Activated naive CD8-positive, alpha-beta T cell treated with anti-CD3 and anti-CD28 coated beads, Interleukin-2, amount 50 U/mL, for 24 hours (primary cell): ENCODE measurements around the gene RPH3AL.
A peak's percentile ranks its signal among the peaks of the same experiment; 100 is the strongest.

Experiments
- ATAC-seq: fragments of 150-1000 bp; cut with Tn5 transposase; one replicate; pipeline ENCODE4 v1.10.0; 2021
- DNase-seq: peaks from one replicate; pipeline ENCODE4 v3.0.0; 2021
- H3K27ac Mint-ChIP-seq: one replicate; pipeline ENCODE4 v1.8.0; 2021; ENCODE audit warnings: mild to moderate bottlenecking, mixed read lengths
- H3K27me3 Mint-ChIP-seq: one replicate; pipeline ENCODE4 v1.8.0; 2021; ENCODE audit warnings: mixed read lengths
- H3K36me3 Mint-ChIP-seq: one replicate; pipeline ENCODE4 v1.8.0; 2021; ENCODE audit warnings: low read depth, mixed read lengths
- H3K4me1 Mint-ChIP-seq: one replicate; pipeline ENCODE4 v1.8.0; 2021; ENCODE audit warnings: mixed read lengths
- H3K4me3 Mint-ChIP-seq: one replicate; pipeline ENCODE4 v1.8.0; 2021; ENCODE audit warnings: mild to moderate bottlenecking, moderate library complexity, mixed read lengths
- H3K9me3 Mint-ChIP-seq: one replicate; pipeline ENCODE4 v1.8.0; 2021; ENCODE audit warnings: mixed read lengths

The RPH3AL gene

GRCh38 chr17:312476-313148 lies 40.0 kb downstream of the RPH3AL start:
- no peak for ATAC-seq
- no peaks in the 10 kb centered on the region for H3K27me3 Mint-ChIP-seq
- no peak for DNase-seq
- no peaks in the 10 kb centered on the region for H3K4me1 Mint-ChIP-seq
- H3K36me3 Mint-ChIP-seq = no peaks in the 10 kb centered on the region
- H3K4me3 Mint-ChIP-seq = no peak overlapping the region
- no peaks in the 10 kb centered on the region for H3K9me3 Mint-ChIP-seq
- H3K27ac Mint-ChIP-seq = no peak overlapping the region

DNA sequence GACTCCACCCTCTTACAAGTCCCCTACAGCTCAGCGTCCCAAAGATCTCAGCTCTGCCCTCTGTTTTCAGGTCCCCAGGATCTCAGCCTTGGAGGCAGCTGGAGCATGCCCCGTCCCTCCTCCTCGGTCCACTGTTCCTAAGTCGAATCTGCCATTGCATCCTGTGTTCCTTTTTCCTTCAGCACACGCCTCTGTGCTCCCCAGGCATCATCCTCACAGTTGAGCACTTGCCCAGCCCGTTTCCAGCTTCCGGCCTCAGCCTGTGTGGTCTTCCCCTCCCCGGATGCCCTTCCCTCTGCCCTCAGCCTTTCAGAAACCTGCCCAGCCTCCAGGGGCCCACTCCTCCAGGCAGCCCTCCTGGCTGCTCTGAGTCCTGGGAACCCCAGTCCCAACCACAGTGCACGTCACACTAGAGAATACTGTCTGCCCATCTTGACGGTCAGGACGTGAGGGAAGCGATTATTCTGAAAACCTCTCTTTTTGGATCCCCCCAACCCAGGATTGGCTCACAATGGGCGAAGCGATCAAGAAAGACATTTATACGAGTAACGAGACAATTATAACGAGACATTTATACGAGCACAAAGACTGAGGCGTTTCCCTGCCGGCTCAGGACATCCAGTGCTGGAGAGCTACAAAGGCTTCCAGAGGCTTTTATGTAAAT lies 41.4 kb downstream of the RPH3AL start:
- DNase-seq (no peak), ATAC-seq (no peak)
- Mint-ChIP-seq H3K36me3 (no peaks in the 10 kb centered on the region), H3K4me3 (no peak overlapping the region), H3K9me3 (no peaks in the 10 kb centered on the region), H3K27me3 (no peaks in the 10 kb centered on the region), H3K4me1 (no peaks in the 10 kb centered on the region), H3K27ac (no peak overlapping the region)

GRCh38 chr17:310111-311010 lies 42.2 kb downstream of the RPH3AL start:
- DNase-seq (no peak), ATAC-seq (no peak)
- H3K27ac Mint-ChIP-seq = no peak overlapping the region
- H3K4me1 Mint-ChIP-seq = no peaks in the 10 kb centered on the region
- H3K4me3 Mint-ChIP-seq = no peak overlapping the region
- no peaks in the 10 kb centered on the region for H3K36me3 Mint-ChIP-seq
- H3K9me3 Mint-ChIP-seq = no peaks in the 10 kb centered on the region
- no peaks in the 10 kb centered on the region for H3K27me3 Mint-ChIP-seq

DNA sequence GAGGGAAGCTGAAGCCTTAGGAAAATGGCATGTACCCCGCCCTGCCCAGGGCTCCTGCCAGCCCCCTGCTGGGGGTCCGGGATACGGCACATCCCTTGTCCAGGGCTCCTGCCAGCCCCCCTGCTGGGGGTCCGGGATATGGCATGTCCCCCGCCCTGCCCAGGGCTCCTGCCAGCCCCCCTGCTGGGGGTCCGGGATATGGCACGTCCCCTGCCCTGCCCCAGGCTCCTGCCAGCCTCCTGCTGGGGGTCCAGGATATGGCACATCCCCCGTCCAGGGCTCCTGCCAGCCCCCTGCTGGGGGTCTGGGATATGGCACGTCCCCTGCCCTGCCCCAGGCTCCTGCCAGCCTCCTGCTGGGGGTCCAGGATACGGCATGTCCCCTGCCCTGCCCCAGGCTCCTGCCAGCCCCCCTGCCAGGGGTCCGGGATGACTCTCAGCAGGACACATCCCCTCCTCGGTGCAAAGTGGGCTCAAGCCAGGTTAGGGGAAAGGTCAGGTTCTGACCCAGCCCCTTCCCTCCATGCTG lies 43.2 kb downstream of the RPH3AL start:
- ATAC-seq (peak; percentile 29), DNase-seq (peak; percentile 32)
- Mint-ChIP-seq H3K4me1 (no peaks in the 10 kb centered on the region), H3K27ac (no peak overlapping the region), H3K4me3 (no peak overlapping the region), H3K9me3 (no peaks in the 10 kb centered on the region), H3K27me3 (no peaks in the 10 kb centered on the region), H3K36me3 (no peaks in the 10 kb centered on the region)

DNA sequence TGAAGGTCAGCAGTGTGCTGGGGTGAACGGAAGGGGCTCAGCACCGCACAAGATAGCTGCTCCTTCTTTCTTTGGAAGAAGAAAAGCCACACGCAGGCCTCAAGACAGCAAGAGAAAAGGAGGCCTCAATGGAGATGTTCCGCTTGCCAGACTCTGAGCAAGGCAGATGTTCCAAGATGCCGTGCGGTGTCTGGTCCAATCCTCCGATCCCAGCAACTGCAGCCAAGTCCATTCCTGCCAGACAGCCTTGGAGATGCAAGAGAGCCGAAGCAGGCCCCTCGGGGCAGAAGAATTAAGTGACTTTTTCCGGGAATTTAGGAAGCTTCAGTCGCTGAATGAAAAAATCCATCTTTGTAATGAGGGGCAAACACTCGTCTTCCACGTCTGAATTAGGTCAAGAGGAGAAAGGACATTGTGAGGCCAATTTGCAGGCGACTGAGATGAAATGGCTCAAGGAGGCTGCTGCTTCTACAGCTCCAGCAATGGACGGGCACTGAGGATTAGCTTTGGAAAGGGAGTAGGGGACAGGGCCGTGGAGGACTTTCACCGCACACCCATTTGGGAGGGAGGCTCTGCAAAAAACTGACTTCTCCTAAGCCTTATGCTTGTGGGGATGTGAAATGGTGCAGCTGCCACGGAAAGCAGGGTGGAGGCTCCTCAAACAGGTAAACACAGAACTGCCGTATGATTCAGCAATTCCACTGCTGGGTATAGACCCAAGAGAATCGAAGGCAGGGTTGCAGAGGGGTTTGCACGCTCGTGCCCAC lies 44.7 kb downstream of the RPH3AL start:
- Mint-ChIP-seq H3K27me3 (no peaks in the 10 kb centered on the region), H3K9me3 (no peaks in the 10 kb centered on the region), H3K36me3 (no peaks in the 10 kb centered on the region), H3K27ac (no peak overlapping the region), H3K4me1 (no peaks in the 10 kb centered on the region), H3K4me3 (no peak overlapping the region)
- no peak for ATAC-seq
- DNase-seq = no peak

DNA sequence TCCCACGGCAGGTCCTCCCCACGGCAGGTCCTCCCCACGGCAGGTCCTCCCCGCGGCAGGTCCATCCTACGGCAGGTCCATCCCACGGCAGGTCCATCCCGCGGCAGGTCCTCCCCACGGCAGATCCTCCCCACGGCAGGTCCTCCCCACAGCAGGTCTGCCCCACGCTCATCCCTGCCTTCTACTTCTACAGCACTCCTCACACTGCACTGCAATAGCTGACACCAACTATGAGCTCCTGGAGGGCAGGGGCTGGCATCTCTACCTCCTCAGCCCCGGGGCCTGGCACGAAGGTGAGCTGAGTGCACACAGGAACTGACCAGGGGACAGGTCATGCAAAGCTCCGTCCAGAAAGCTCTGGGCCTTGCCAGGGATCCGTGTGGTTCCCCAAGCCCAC lies 45.3 kb downstream of the RPH3AL start:
- Mint-ChIP-seq H3K9me3 (no peaks in the 10 kb centered on the region), H3K27ac (no peak overlapping the region), H3K36me3 (no peaks in the 10 kb centered on the region), H3K27me3 (no peaks in the 10 kb centered on the region), H3K4me1 (no peaks in the 10 kb centered on the region), H3K4me3 (no peak overlapping the region)
- no peak for ATAC-seq
- DNase-seq = no peak

- Mint-ChIP-seq H3K4me1 (no peaks in the 10 kb centered on the region), H3K27me3 (no peaks in the 10 kb centered on the region), H3K36me3 (no peaks in the 10 kb centered on the region), H3K27ac (no peak overlapping the region), H3K4me3 (no peak overlapping the region), H3K9me3 (no peaks in the 10 kb centered on the region)
- DNase-seq (no peak), ATAC-seq (no peak)
These were observed 45.9 kb downstream of the RPH3AL start for GRCh38 chr17:306536-307294.

GRCh38 chr17:306116-306515 lies 46.5 kb downstream of the RPH3AL start:
- Mint-ChIP-seq H3K4me3 (no peak overlapping the region), H3K4me1 (no peaks in the 10 kb centered on the region), H3K9me3 (no peaks in the 10 kb centered on the region), H3K27me3 (no peaks in the 10 kb centered on the region), H3K36me3 (no peaks in the 10 kb centered on the region), H3K27ac (no peak overlapping the region)
- no peak for DNase-seq
- ATAC-seq = no peak

DNA sequence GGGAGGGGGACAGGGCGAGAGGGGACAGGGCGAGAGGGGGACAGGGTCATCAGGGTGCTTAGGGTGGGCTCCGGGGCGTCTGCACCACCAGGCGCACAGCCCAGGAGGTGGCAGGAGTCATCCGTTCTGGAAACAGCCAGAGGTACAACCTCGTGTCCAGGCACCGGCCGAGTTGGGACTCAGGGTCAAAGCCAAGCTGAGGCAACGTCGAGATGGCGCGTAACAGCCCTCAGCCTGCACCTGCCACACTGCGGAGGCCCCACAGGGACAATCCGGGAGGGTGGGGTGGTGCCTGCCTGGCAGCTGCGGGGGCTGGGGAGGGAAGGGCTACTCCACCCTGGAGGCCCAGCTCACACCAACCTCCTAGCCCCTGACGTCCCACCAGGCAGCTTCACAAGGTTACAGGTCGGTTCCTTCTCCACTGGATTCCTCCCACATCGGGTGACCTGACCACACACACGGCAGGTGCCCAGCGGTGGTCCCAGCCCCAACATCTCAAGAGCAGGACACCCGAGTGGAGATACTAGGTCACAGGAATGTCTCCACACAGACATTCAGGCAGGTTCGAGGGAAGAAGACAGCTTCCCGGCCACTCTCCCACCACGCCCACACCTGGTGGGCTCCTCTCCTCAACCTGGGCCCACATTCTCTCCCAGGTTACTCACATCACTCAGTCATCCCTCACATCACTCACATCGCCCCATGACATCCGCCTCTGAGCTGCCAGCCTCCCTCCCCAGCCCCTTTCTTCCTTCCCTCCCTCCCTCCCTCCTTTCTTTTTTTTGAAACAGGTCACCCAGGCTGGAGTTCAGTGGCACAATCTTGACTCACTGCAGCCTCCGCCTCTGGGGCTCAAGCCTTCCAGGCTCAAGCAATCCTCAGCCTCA lies 47.3 kb downstream of the RPH3AL start:
- no peak for DNase-seq
- Mint-ChIP-seq H3K9me3 (no peaks in the 10 kb centered on the region), H3K4me1 (no peaks in the 10 kb centered on the region), H3K4me3 (no peak overlapping the region), H3K27me3 (no peaks in the 10 kb centered on the region), H3K36me3 (no peaks in the 10 kb centered on the region), H3K27ac (no peak overlapping the region)
- no peak for ATAC-seq

DNA sequence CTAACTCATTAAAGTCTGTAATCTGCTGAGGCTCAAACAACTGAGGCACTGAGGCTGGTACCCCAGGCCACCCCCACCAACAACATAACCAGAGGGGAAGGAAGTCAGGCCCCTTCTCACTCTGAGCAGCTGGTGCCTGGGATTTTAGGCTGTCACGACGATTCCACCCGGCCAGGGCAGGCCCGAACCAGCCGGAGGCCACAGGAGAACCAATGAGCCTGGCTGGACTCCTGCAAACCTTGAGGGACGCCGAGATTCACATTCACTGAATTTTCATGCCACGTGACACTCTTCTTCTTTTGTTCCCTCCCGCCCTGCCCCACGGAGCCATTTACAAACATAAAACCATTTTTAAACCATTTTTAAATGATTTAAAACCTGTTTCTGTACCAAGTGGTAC lies 48.1 kb downstream of the RPH3AL start:
- Mint-ChIP-seq H3K27ac (no peak overlapping the region), H3K27me3 (no peaks in the 10 kb centered on the region), H3K36me3 (no peaks in the 10 kb centered on the region), H3K4me3 (no peak overlapping the region), H3K4me1 (no peaks in the 10 kb centered on the region), H3K9me3 (no peaks in the 10 kb centered on the region)
- no peak for ATAC-seq
- DNase-seq = no peak

DNA sequence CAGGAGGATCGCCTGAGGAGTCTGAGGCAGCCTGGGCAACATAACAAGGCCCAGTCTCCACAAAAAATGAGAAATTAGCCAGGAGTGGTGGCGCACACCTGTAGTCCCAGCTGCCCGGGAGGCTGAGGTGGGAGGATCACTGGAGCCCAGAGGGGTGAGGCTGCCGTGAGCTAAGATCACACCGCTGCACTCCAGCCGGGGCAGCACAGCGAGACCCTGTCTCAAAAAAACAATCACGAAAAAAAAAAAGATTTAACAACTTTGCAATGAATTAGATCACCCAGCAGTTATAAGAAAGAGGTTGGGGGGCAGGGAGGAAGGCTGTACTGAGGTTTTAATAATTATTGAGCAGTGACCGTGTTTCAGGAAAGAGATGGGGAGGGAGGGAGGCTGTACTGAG lies 49.4 kb downstream of the RPH3AL start:
- ATAC-seq = no peak
- Mint-ChIP-seq H3K4me3 (no peak overlapping the region), H3K4me1 (no peaks in the 10 kb centered on the region), H3K27me3 (no peaks in the 10 kb centered on the region), H3K36me3 (no peaks in the 10 kb centered on the region), H3K9me3 (no peaks in the 10 kb centered on the region), H3K27ac (no peak overlapping the region)
- no peak for DNase-seq

GRCh38 chr17:302300-302698 lies 50.3 kb downstream of the RPH3AL start:
- H3K4me1 Mint-ChIP-seq = no peaks in the 10 kb centered on the region
- no peak overlapping the region for H3K27ac Mint-ChIP-seq
- H3K9me3 Mint-ChIP-seq = no peaks in the 10 kb centered on the region
- DNase-seq (no peak), ATAC-seq (no peak)
- no peaks in the 10 kb centered on the region for H3K36me3 Mint-ChIP-seq
- H3K27me3 Mint-ChIP-seq = no peaks in the 10 kb centered on the region
- H3K4me3 Mint-ChIP-seq = no peak overlapping the region

DNA sequence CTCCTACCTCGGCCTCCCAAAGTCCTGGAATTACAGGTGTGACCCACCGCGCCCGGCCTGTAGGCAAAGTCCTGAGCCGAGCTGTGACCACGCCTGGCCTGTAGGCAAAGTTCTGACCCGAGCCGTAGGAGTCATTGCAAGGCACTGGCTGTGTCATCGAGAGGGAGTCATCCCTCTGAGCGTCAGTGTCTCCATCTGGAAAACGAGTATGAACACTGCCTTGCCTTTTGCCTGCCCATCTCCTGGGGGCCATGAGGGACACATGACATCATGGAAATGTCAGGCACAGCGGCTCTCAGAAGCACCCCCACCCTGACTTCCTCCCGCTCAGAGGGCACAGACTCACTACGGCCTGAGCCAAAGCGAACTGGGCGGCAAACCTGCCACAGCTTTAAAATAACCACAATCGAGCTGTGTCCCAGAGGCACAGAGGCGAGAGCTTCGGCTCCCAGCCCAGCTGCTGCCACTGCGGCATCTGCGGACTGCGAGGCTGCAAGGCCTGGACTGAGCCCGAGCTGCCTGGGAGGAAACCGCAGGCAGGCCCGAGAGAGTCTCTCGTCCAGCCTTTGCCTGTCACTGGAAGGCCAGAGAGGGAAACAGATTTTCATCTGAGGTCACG lies 50.8 kb downstream of the RPH3AL start:
- ATAC-seq (no peak), DNase-seq (no peak)
- Mint-ChIP-seq H3K4me1 (no peaks in the 10 kb centered on the region), H3K9me3 (no peaks in the 10 kb centered on the region), H3K4me3 (no peak overlapping the region), H3K27me3 (no peaks in the 10 kb centered on the region), H3K36me3 (no peaks in the 10 kb centered on the region), H3K27ac (no peak overlapping the region)
